ENCODE measurements around the gene DPAGT1.
"Not testable (repeated sequence)": the region's sequence is repeated elsewhere in the genome, so short reads cannot be mapped to it uniquely, and the experiment has no call there.

Gene DPAGT1

DNA sequence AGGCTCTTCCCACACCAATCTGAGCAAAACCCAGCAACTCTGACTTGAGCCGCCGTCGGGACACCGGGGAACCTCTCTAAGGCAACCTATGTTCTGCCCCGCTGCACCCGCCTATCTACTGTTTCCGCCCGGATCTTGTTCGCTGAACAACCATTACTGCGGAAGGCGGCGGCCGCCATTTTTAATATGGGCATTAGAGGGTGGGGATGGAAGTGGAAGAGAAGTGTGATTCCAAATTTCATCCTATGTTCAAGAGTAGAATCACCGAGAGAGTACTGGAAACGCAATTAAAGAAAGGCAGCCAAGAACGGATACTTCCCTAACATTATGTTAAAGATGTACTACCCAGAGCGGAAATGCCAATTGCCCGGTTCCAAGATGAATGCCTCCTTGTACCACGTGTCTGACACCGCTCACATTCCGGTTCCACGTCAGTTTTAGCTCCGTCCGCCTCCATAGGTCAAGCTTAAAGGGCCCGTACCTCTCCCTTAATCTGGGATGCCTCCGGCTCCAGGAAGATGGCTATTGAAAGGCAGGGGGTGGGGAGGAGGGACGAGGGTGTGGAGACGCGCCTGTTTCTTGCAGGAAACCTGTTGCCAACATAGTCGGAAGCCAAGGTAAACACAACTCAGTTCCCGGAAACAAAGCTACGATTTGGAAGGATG is at the start of gene DPAGT1:
TSS of gene DPAGT1 (minus strand) at position 95 of the 665 bp plus-strand sequence. CDS start 198 bp downstream, outside the sequence.
- peak; percentile 70 for DNase-seq (ENCODE audit: low read depth, low spot score)

- DNase-seq (ENCODE audit: low read depth, low spot score) = no peak
These were observed 48.2 kb upstream of the DPAGT1 start for GRCh38 chr11:119149786-119150275.

- no peak for DNase-seq (ENCODE audit: low read depth, low spot score)
These were observed 47.5 kb upstream of the DPAGT1 start, which contains the start of gene ABCG4 for GRCh38 chr11:119149018-119149785. TSS of gene ABCG4 (plus strand) at chr11:119149052. CDS start at chr11:119149966, 914 bp downstream.

- no peak for DNase-seq (ENCODE audit: low read depth, low spot score)
These were observed 47.0 kb upstream of the DPAGT1 start for GRCh38 chr11:119148720-119149017.

DNA sequence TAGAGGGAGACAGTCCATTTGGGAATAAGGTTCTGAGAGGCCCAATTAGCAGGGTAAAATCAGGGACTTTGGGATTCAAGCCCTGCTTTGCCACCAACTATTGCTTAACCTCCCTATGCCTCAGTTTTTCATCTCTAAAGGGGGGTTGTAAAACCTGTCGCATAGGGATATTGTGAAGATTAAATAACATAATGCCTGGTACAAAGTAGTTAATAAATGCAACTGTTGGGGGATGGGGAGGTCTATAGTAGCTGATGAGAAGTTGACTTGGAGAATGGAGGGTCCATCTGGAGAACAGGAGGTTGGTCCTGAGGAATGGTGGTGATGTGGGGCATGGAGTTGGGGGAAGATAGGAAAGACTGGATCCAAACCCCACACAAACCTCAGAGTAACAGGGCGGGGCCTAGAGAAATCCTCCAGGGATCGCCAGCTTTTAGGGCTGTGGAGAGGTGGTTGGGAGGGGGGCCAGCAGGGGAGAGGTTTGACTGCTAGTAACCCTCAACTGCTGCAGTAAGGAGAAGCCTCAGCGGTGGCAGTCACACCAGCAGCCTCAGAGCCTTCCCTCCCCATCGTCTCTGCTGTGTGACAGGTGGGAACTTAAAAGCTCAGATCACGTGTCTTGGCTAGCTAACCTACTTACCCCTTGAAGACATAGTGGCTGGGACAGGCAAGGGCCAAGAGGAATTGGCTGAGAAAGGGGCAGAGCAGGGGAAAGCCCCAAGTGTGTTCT is 46.1 kb upstream of the DPAGT1 start:
- no peak for DNase-seq (ENCODE audit: low read depth, low spot score)

GRCh38 chr11:119145551-119145950 is 43.9 kb upstream of the DPAGT1 start:
- no peak for DNase-seq (ENCODE audit: low read depth, low spot score)

- DNase-seq (ENCODE audit: low read depth, low spot score) = no peak
These were observed 43.3 kb upstream of the DPAGT1 start for GRCh38 chr11:119144825-119145486.

DNA sequence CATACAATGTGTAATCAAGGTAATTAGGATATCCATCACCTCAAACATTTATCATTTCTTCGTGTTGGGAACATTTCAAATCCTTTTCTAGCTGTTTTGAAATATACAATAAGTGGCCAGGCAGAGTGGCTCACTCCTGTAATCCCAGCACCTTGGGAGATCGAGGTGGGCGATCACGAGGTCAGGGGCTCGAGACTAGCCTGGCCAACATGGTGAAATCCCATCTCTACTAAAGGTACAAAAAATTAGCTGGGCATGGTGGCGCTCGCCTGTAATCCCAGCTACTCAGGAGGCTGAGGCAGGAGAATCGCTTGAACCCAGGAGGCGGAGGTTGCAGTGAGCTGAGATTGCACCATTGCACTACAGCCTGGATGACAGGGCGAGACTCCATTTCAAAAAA is 37.6 kb upstream of the DPAGT1 start:
- not testable (repeated sequence) for DNase-seq (ENCODE audit: low read depth, low spot score)

DNA sequence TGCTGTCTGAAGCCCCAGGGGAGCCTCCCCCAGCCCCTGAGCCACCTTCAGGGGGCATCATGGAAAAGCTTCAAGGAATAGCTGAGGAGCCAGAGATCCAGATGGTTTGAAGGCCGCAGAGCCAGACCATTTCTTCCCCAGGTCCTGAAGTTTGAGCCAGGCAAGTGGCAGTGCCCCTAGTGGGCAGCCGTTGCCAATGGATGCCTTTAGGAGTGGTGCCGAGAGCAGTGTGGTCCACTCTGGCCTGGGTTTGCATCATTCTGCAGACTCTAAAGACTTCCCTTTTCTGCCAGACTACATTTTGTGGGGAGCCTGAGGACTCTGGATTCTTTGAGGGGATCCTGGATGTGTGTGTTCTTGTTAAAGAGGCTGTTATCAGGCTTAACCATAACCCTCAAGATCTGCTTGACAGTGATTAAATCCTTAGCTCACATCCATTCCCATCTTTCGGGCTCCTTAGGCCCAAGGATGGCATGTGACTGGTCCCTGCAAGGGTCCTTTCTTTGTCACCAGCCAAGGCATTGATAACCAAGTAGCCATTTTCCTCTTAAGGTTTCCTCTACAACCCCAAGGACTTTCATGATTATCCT is 32.8 kb upstream of the DPAGT1 start:
- DNase-seq (ENCODE audit: low read depth, low spot score) = no peak

GRCh38 chr11:119130662-119131061 is 29.0 kb upstream of the DPAGT1 start:
- no peak for DNase-seq (ENCODE audit: low read depth, low spot score)

- DNase-seq (ENCODE audit: low read depth, low spot score) = no peak
These were observed 25.1 kb upstream of the DPAGT1 start for GRCh38 chr11:119126675-119127268.

DNA sequence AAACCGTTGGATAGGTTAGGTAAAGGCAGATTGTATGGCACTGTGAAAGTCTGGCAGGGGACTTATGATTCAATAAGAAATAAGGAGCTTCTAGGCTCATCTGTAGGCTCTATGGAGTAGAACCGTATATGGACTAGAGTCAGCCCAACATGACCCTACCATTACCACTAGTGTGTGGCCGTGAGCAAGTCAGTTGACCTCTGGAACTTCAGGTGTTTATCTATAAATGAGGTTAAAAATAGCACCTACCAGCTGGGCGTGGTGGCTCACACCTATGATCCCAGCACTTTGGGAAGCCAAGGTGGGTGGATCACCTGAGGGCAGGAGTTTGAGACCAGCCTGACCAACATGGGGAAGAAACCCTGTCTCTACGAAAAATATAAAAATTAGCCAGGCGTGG is 24.2 kb upstream of the DPAGT1 start:
- DNase-seq (ENCODE audit: low read depth, low spot score) = no peak

- no peak for DNase-seq (ENCODE audit: low read depth, low spot score)
These were observed 20.1 kb upstream of the DPAGT1 start for GRCh38 chr11:119121811-119122124.

- DNase-seq (ENCODE audit: low read depth, low spot score) = peak; percentile 100
These were observed 19.6 kb upstream of the DPAGT1 start, which contains the start of gene HINFP for GRCh38 chr11:119121008-119121810. TSS of gene HINFP (plus strand) at chr11:119121580. CDS start at chr11:119126945, 5,365 bp downstream.

DNA sequence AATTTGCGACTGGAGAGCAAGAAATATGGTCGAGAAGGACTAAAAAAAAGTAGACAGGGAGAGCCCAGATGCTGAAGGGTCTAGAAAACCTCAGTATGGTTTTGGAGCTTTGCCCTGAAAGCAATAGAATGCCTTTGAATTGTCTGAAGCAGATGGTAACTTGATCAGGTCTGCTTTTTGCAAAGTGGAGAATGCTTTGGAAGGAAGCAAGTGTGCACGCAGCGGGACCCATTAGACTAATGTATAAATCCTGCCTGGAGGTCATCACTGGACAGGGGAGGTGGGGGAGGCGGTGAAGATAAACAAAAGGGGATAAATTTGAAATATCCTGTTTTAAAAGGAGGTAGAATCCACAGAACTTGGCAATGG is 19.0 kb upstream of the DPAGT1 start:
- no peak for DNase-seq (ENCODE audit: low read depth, low spot score)

DNA sequence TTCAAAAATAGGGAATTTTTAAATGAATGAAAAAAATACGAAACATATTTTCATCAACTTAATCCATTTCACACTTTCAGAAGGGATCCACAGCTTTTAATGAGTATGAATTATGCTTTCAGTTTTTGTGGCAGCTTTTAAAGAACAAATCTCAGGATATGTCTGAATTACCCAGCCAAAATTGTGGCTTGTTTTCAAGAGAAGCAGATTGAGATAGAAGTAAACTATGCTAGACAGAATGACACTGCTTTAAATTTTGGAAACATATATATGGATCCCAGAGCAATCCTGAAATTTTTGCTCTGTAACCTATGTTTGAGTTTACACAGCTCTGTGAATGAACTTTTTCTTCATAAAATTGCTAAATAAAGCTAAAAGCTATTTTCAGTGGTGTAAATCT is 17.3 kb upstream of the DPAGT1 start:
- no peak for DNase-seq (ENCODE audit: low read depth, low spot score)

- no peak for DNase-seq (ENCODE audit: low read depth, low spot score)
These were observed 16.6 kb upstream of the DPAGT1 start for GRCh38 chr11:119118227-119118626.

DNA sequence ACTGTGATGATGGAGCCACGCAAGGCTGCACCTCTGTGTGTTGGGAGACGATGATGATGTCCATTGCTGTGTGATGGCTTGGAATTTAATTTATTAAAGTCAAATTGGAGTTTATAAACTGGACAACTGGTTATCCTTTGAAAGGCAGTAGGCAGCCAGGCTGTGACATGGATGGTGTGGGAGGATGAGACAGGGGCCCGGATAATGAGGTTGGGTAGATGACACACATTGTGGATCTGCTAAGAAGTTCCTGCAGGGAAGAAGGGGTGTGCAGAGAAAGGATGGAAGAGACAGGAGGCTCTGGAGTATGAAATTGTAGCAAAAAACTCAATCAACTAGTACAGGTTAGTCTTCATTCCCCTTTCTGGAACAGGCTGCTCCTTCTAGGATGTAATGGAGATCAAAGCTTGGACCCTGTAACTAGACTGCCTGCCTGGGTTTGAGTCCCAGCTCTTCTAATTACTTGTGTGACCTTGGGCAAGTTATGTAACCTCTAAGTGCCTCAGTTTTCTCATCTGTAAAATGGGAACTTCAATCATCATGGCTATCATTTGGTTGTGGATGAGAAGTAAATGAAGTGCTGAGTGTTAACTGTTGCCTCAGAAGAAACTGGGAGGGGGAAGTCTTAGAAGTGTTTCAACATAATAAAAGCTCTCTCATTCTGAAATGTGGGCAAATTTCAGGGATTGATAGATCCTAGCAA is 15.5 kb upstream of the DPAGT1 start:
- DNase-seq (ENCODE audit: low read depth, low spot score) = no peak

DNA sequence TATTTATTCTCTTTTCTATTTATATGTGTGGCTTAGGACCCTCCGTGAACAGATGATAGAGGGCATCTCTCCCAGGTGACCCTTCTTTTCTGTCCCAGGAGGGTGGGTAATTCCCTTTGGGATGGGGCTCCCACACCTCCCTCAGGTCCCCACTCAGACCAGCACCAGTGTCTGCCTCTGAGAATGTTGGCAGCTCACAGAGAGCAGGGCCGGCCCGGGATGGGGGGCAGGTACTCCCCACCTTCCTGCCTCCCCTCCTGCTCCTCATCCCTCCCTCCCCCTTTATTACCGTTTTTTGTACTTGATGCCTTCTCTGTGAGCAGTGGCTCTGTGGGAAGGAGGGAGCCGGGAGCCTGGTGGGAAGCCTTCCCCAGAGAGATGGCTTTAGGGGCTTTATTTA is 14.9 kb upstream of the DPAGT1 start:
- DNase-seq (ENCODE audit: low read depth, low spot score) = no peak

DNA sequence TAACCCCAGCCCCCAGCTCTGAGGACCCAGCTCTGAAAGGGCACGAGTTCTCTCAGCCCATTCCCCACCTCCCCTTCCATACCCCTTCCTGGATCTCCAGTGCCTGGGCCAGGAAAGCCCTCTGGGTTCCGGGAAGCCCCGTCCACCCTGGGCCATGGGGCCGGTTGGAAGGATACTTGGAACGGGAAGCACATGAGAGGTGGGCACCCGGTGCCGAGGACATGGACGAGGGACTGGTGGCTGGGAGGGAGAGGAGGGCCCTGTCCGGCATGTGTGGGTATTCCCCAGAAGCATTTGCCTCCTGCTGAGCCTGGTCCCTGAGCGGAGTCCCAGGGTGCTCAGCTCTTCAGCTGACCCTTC is 14.6 kb upstream of the DPAGT1 start:
- DNase-seq (ENCODE audit: low read depth, low spot score) = no peak

All from activated naive CD8-positive, alpha-beta T cell treated with anti-CD3 and anti-CD28 coated beads, Interleukin-2, amount 50 U/mL, for 16 hours (primary cell).